BJ (cell line): ENCODE data around the gene AUH. TPM values are rescaled to one million over a fixed set of nuclear protein-coding genes. Genes with fewer than 3 reads are reported as not detected.

Source experiments
- CTCF ChIA-PET: fragments of 350-600 bp; formaldehyde crosslinking; extraction: SDS; loops from one replicate; lab custom pipeline; 2021; ENCODE audit warnings: antibody characterized with exemption, inconsistent platforms; lab: Yijun Ruan, JAX
- POLR2A ChIA-PET: fragments of 300-600 bp; sonication (Branson Sonifier 250); formaldehyde crosslinking; extraction: SDS; loops from one replicate; lab custom pipeline; 2021; ENCODE audit warnings: antibody characterized with exemption; lab: Charles Lee
- DNase-seq: peaks from one replicate; pipeline ENCODE4 v3.0.0-alpha.2; 2011; ENCODE audit warnings: low read depth
- H3K27me3 ChIP-seq: 2 replicates; pipeline ENCODE4 v1.6.0; 2011; ENCODE audit warnings: low read length; ENCODE audit not compliant: control insufficient read depth, insufficient read depth
- H3K36me3 ChIP-seq: 2 replicates; pipeline ENCODE4 v1.5.1; 2011; ENCODE audit warnings: low read length; ENCODE audit not compliant: control insufficient read depth, insufficient read depth
- H3K4me3 ChIP-seq: 2 replicates; pipeline ENCODE4 v1.5.1; 2011; ENCODE audit warnings: low read depth, mild to moderate bottlenecking, control low read depth, low read length
- CTCF ChIP-seq: IDR thresholded peaks from 2 replicates; pipeline ENCODE4 v1.5.1; 2011; ENCODE audit warnings: low read depth, mild to moderate bottlenecking, control low read depth, inconsistent platforms, low read length, moderate library complexity; ENCODE audit not compliant: insufficient read depth
- polyA plus RNA-seq: library from polyadenylated mRNA; depleted of rRNA; stranded (reverse); fragments of >200 nt; gene quantifications from 2 replicates; pipeline ENCODE4 v1.2.3, GENCODE V29; 2011

The AUH gene
- polyA plus RNA-seq, 1 experiment: 4.1 TPM

GRCh38 chr9:91359083-91359482, 2.6 kb downstream of the AUH start:
- Histone ChIP-seq H3K27me3 (no peaks in the 10 kb centered on the region), H3K4me3 (no peak overlapping the region), H3K36me3 (no peaks in the 10 kb centered on the region)
- DNase-seq: no peak
- ChIA-PET POLR2A (no interaction called here), CTCF (no interaction called here)
- no peak for TF ChIP-seq CTCF

DNA sequence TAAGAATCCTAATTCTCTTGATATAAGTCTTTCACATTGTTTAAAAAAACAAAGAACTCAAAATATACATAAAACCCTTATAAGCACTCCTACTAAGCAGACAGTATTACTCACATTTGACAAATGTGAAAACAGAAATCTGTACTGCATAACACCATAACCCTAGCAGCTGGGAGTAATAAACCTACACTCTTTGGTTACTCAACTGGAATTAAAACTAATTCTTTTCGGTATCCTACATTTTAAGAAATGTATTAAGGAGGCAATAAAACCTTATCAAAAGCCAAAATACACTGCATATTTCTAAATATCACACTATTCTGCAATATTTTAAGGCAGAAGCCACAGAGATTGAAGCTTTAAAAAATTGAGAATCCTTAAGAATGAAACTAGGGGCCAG, 6.8 kb downstream of the AUH start:
- ChIA-PET CTCF (interaction anchor here (0.9 kb wide), 1 partner anchor 16 kb away, joined by 4 read pairs; no protein-coding TSS in a partner anchor), POLR2A (no interaction called here)
- TF ChIP-seq CTCF: no peak
- Histone ChIP-seq H3K27me3 (no peaks in the 10 kb centered on the region), H3K4me3 (no peak overlapping the region), H3K36me3 (no peaks in the 10 kb centered on the region; the same call in 1 of the 2 replicates)
- DNase-seq: no peak

- POLR2A ChIA-PET: no interaction called here
- CTCF ChIA-PET: no interaction called here
- no peak for DNase-seq
- no peak overlapping the region for H3K4me3 ChIP-seq
- TF ChIP-seq CTCF: no peak
- no peaks in the 10 kb centered on the region for H3K27me3 ChIP-seq
- no peaks in the 10 kb centered on the region; the same call in 1 of the 2 replicates for H3K36me3 ChIP-seq
These were observed 12.6 kb downstream of the AUH start for GRCh38 chr9:91349115-91349555.

GRCh38 chr9:91348191-91348807, 13.4 kb downstream of the AUH start:
- TF ChIP-seq CTCF: no peak
- ChIA-PET CTCF (interaction anchor here (1.5 kb wide), 1 partner anchor 26 kb away, joined by 4 read pairs; no protein-coding TSS in a partner anchor), POLR2A (no interaction called here)
- DNase-seq: no peak
- H3K36me3 ChIP-seq: no peaks in the 10 kb centered on the region; the same call in 1 of the 2 replicates
- H3K4me3 ChIP-seq: no peak overlapping the region
- no peaks in the 10 kb centered on the region for H3K27me3 ChIP-seq

- no peak overlapping the region for H3K4me3 ChIP-seq
- CTCF ChIA-PET: interaction anchor here (0.6 to 1.5 kb wide), 2 partner anchors 26 to 148 kb away, joined by 3 to 4 read pairs; no protein-coding TSS in a partner anchor
- POLR2A ChIA-PET: no interaction called here
- DNase-seq: no peak
- no peak for TF ChIP-seq CTCF
- H3K36me3 ChIP-seq: no peaks in the 10 kb centered on the region; the same call in 1 of the 2 replicates
- no peaks in the 10 kb centered on the region for H3K27me3 ChIP-seq
These were observed 14.3 kb downstream of the AUH start for GRCh38 chr9:91347377-91347776.
